B cell (primary cell): ENCODE data around the gene EFCAB7. TPM values are rescaled to one million over a fixed set of nuclear protein-coding genes. Genes with fewer than 3 reads are reported as not detected.

Experiments used
- ATAC-seq: fragments of 200-7000 bp; cut with Tn5 transposase; one replicate; pipeline ENCODE4 v1.10.0; 2021; ENCODE audit warnings: low read depth, mild to moderate bottlenecking, moderate number of reproducible peaks, moderate library complexity
- CTCF ChIA-PET: fragments of 350-600 bp; sonication (Branson Sonifier 250); formaldehyde crosslinking; loops from one replicate; lab custom pipeline; 2021; ENCODE audit warnings: antibody characterized with exemption, inconsistent platforms; lab: Charles Lee
- POLR2A ChIA-PET: fragments of 350-600 bp; sonication (Branson Sonifier 250); formaldehyde crosslinking; loops from one replicate; lab custom pipeline; 2021; ENCODE audit warnings: antibody characterized with exemption; lab: Charles Lee
- DNase-seq: peaks from one replicate; pipeline ENCODE4 v3.0.0; 2013
- H2AFZ ChIP-seq: 2 replicates; pipeline ENCODE4 v1.6.1; 2012; ENCODE audit warnings: mild to moderate bottlenecking, low read depth, low read length; ENCODE audit not compliant: insufficient read depth, poor library complexity, severe bottlenecking
- H3K27ac ChIP-seq, 2 donors: 1 replicate in 1 of 2; 2 replicates in 1 of 2; pipeline ENCODE4 v1.5.1; 2012 to 2013; ENCODE audit warnings: low read length in 2 of 2, mild to moderate bottlenecking in 2 of 2, moderate library complexity in 1 of 2
- H3K27me3 ChIP-seq, 4 experiments: fragments of 200-600 bp in 1 of 4; sonication (generic) in 1 of 4; replicated peaks in 1 of 4; 1 replicate in 2 of 4; 2 replicates in 2 of 4; pipeline versions ENCODE4 v1.6.1 to v1.7.0; 2013 to 2016; ENCODE audit warnings: low read length in 3 of 4, mild to moderate bottlenecking in 2 of 4, mixed read lengths in 1 of 4, moderate library complexity in 1 of 4; ENCODE audit not compliant: insufficient read depth in 4 of 4, control insufficient read depth in 3 of 4; ENCODE audit errors: control extremely low read depth in 1 of 4
- H3K36me3 ChIP-seq, 2 experiments: replicated peaks in 1 of 2; 1 replicate in 1 of 2; 2 replicates in 1 of 2; pipeline versions ENCODE4 v1.6.1 to v1.7.1; 2013; ENCODE audit warnings: low read length in 1 of 2; ENCODE audit not compliant: insufficient read depth in 2 of 2, control insufficient read depth in 1 of 2; ENCODE audit errors: control extremely low read depth in 1 of 2, extremely low read depth in 1 of 2
- H3K4me1 ChIP-seq, 2 donors: fragments of 200-600 bp in 1 of 2; sonication (generic) in 1 of 2; 1 replicate in 1 of 2; 2 replicates in 1 of 2; pipeline versions ENCODE4 v1.5.1 to v1.6.1; 2013 to 2017; ENCODE audit warnings: low read length in 2 of 2; ENCODE audit not compliant: control insufficient read depth in 2 of 2, insufficient read depth in 2 of 2
- H3K4me2 ChIP-seq: replicated peaks from 2 replicates; pipeline ENCODE3; 2012; ENCODE audit warnings: mild to moderate bottlenecking, low read depth, low read length; ENCODE audit not compliant: poor library complexity, severe bottlenecking
- H3K4me3 ChIP-seq, 5 experiments: fragments of 200-600 bp in 1 of 5; sonication (generic) in 1 of 5; 1 replicate in 3 of 5; 2 replicates in 2 of 5; pipeline versions ENCODE4 v1.5.1 to v1.7.0; 2011 to 2016; ENCODE audit warnings: low read length in 4 of 5, mild to moderate bottlenecking in 4 of 5, low read depth in 2 of 5, control low read depth in 1 of 5, moderate library complexity in 1 of 5; ENCODE audit not compliant: insufficient read depth in 1 of 5; ENCODE audit errors: control extremely low read depth in 1 of 5, extremely low read depth in 1 of 5
- H3K79me2 ChIP-seq: fragments of 200-600 bp; sonication (generic); one replicate; pipeline ENCODE4 v1.6.0; 2016; ENCODE audit warnings: low read length; ENCODE audit not compliant: control insufficient read depth, insufficient read depth
- H3K9ac ChIP-seq: fragments of 200-600 bp; sonication (generic); 2 replicates; pipeline ENCODE4 v1.6.1; 2017; ENCODE audit warnings: mild to moderate bottlenecking, low read length, moderate library complexity
- H3K9me3 ChIP-seq, 3 donors: one replicate each; pipeline versions ENCODE4 v1.6.1 to v1.7.1; 2013; ENCODE audit warnings: low read length in 2 of 3; ENCODE audit not compliant: control insufficient read depth in 2 of 3, insufficient read depth in 1 of 3; ENCODE audit errors: control extremely low read depth in 1 of 3
- H4K20me1 ChIP-seq: 2 replicates; pipeline ENCODE4 v1.6.0; 2012; ENCODE audit warnings: mild to moderate bottlenecking, low read length; ENCODE audit not compliant: insufficient read depth, control insufficient read depth, poor library complexity, severe bottlenecking
- H3K27ac Mint-ChIP-seq: one replicate; pipeline ENCODE4 v1.8.0; 2021; ENCODE audit warnings: mixed read lengths
- H3K27me3 Mint-ChIP-seq: one replicate; pipeline ENCODE4 v1.8.0; 2021; ENCODE audit warnings: mixed read lengths
- H3K4me1 Mint-ChIP-seq: one replicate; pipeline ENCODE4 v1.8.0; 2021; ENCODE audit warnings: mixed read lengths
- H3K4me3 Mint-ChIP-seq: one replicate; pipeline ENCODE4 v1.8.0; 2021; ENCODE audit warnings: mixed read lengths
- H3K9me3 Mint-ChIP-seq: one replicate; pipeline ENCODE4 v1.8.0; 2022; ENCODE audit warnings: mixed read lengths; ENCODE audit not compliant: insufficient read depth
- EZH2 ChIP-seq: IDR thresholded peaks from 2 replicates; pipeline ENCODE4 v1.6.1; 2012; ENCODE audit warnings: borderline replicate concordance, low read depth, mild to moderate bottlenecking, moderate library complexity, low read length; ENCODE audit not compliant: insufficient read depth, poor library complexity, severe bottlenecking
- WGBS: methylation state at CpG from one replicate; pipeline ENCODE4 v1.1.5; 2013; ENCODE audit warnings: missing lambda C conversion rate; ENCODE audit not compliant: insufficient coverage; 5-methylcytosine and 5-hydroxymethylcytosine counted together
- intact Hi-C: fragments of 100-400 bp; cut with micrococcal nuclease; formaldehyde crosslinking; loops from one replicate; pipeline ENCODE4 v1.10.0; 2022
- polyA plus RNA-seq: library from polyadenylated mRNA; depleted of rRNA; stranded (reverse); fragments of >200 nt; gene quantifications from 2 replicates; pipeline ENCODE4 v1.2.3, GENCODE V29; 2012
- total RNA-seq, 2 donors: library from RNA; stranded (reverse); fragments of 120-200 nt in 1 of 2; gene quantifications; 1 replicate in 1 of 2; 2 replicates in 1 of 2; pipeline versions ENCODE4 v1.2.3 to v1.2.4, GENCODE V29; 2013 to 2022
- TF ChIP-seq, protein P1 (sequence below): fragments of 200-600 bp; IDR thresholded peaks from one replicate; pipeline ENCODE4 v1.8.0; 2022; ENCODE audit warnings: antibody characterized with exemption, mild to moderate bottlenecking

Gene EFCAB7
- total and polyA plus RNA-seq, 2 donors (not counting 1 experiment from before 2014, with no cell fraction given): 3.6 to 11.2 TPM

DNA sequence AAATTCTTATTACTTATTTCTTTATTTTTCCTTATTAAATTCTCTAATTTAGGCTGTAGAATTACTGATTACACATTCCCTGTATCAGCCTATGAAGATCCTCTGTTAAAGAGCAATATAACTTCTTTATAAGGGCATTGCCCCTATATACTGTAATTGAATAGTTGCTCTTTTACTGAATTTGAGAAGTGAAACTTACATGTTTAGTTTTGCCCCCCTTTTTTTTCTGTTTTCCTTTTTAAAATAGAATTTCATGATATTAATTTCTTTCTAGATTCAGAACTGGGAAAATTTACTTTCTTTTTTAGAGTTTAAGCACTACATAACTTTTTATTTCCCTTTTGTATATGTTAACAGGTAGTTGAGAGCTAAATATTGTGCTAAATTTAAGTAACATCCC lies 40.4 kb downstream of the EFCAB7 start:
- DNase-seq: no peak
- Histone ChIP-seq H3K79me2 (no peaks in the 10 kb centered on the region), H3K4me3 (no peak overlapping the region), H3K27me3 (no peaks in the 10 kb centered on the region), H3K4me1 (no peaks in the 10 kb centered on the region), H3K4me2 (no peak overlapping the region), H4K20me1 (no peaks in the 10 kb centered on the region), H3K9ac (no peak overlapping the region), H3K27ac (no peak overlapping the region), H2AFZ (no peak overlapping the region), H3K36me3 (peaks cover 2 to 3% of the 10 kb centered on the region in 2 experiments), H3K9me3 (no peaks in the 10 kb centered on the region)
- TF ChIP-seq EZH2: no peak
- TF ChIP-seq, protein P1, sequence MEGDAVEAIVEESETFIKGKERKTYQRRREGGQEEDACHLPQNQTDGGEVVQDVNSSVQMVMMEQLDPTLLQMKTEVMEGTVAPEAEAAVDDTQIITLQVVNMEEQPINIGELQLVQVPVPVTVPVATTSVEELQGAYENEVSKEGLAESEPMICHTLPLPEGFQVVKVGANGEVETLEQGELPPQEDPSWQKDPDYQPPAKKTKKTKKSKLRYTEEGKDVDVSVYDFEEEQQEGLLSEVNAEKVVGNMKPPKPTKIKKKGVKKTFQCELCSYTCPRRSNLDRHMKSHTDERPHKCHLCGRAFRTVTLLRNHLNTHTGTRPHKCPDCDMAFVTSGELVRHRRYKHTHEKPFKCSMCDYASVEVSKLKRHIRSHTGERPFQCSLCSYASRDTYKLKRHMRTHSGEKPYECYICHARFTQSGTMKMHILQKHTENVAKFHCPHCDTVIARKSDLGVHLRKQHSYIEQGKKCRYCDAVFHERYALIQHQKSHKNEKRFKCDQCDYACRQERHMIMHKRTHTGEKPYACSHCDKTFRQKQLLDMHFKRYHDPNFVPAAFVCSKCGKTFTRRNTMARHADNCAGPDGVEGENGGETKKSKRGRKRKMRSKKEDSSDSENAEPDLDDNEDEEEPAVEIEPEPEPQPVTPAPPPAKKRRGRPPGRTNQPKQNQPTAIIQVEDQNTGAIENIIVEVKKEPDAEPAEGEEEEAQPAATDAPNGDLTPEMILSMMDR: no peak
- H3K9me3 Mint-ChIP-seq: no peaks in the 10 kb centered on the region
- H3K27ac Mint-ChIP-seq: no peak overlapping the region
- intact Hi-C loops: no loop called here
- no peak for ATAC-seq
- no peaks in the 10 kb centered on the region for H3K27me3 Mint-ChIP-seq
- POLR2A ChIA-PET: no interaction called here
- no peak overlapping the region for H3K4me3 Mint-ChIP-seq
- CTCF ChIA-PET: interaction anchor here (0.5 to 4.5 kb wide), 2 partner anchors 12 to 739 kb away, joined by 4 to 27 read pairs; no protein-coding TSS in a partner anchor
- no peaks in the 10 kb centered on the region for H3K4me1 Mint-ChIP-seq

DNA sequence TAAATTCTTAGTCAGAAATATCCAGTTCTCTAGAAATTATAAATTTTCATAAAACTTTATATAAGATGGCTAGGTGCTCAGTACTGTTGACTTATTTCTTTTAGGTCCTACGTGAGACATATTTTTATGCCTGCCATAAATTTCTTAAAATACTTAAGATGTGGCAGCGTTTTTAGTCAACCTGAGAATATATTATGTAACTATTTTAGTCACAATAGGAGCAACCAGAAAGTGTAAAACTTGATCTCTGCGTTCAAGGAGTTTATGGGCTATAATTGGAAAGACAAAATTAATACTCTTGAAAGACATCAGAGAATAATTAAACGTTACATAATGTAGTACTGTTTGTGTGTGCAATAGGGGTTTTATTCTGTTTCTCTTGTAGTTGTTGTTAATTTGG lies 45.7 kb downstream of the EFCAB7 start:
- no peak overlapping the region for H3K4me3 ChIP-seq
- TF ChIP-seq, protein P1: no peak
- no peak for TF ChIP-seq EZH2
- H3K9me3 Mint-ChIP-seq: no peaks in the 10 kb centered on the region
- H3K4me1 ChIP-seq: no peaks in the 10 kb centered on the region
- H2AFZ ChIP-seq: no peak overlapping the region
- no peaks in the 10 kb centered on the region for H3K9me3 ChIP-seq
- intact Hi-C loops: no loop called here
- H3K79me2 ChIP-seq: no peaks in the 10 kb centered on the region
- H3K27me3 ChIP-seq: no peaks in the 10 kb centered on the region
- no peaks in the 10 kb centered on the region for H3K36me3 ChIP-seq
- no peak overlapping the region for H3K9ac ChIP-seq
- WGBS: no CpG with 5 or more reads among the region's 4 CpGs
- CTCF ChIA-PET: interaction anchor here (1.5 kb wide), 1 partner anchor 8 kb away, joined by 5 read pairs; no protein-coding TSS in a partner anchor
- H4K20me1 ChIP-seq: no peaks in the 10 kb centered on the region
- no peak overlapping the region for H3K27ac Mint-ChIP-seq
- H3K4me3 Mint-ChIP-seq: no peak overlapping the region
- no peaks in the 10 kb centered on the region for H3K4me1 Mint-ChIP-seq
- ATAC-seq: no peak
- H3K4me2 ChIP-seq: no peak overlapping the region
- H3K27me3 Mint-ChIP-seq: no peaks in the 10 kb centered on the region
- POLR2A ChIA-PET: no interaction called here
- DNase-seq: no peak
- no peak overlapping the region for H3K27ac ChIP-seq
